ENCODE data around the gene TIMM13. TPM values are rescaled to one million over a fixed set of nuclear protein-coding genes. Genes with fewer than 3 reads are reported as not detected.

The TIMM13 gene
- total and polyA plus RNA-seq, 9 of the 15 experiments (the other 6 are each of a cell fraction or from before 2014, with no cell fraction given) = 17.6 to 215 (median 71.8) TPM

GRCh38 chr19:2416321-2417097 lies 10.9 kb downstream of the TIMM13 start (continued):
- TF ChIP-seq, protein P1, sequence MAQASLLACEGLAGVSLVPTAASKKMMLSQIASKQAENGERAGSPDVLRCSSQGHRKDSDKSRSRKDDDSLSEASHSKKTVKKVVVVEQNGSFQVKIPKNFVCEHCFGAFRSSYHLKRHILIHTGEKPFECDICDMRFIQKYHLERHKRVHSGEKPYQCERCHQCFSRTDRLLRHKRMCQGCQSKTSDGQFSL (CRISPR knock-in tag; IDR thresholded peaks at IDR 0.05) = 0 out of 2 replicates have a peak, but pooled peaks have one; percentile 10
- TF ChIP-seq, protein P1 (tag; IDR thresholded peaks at IDR 0.05) = no peak
- no peak for TF ChIP-seq IFI16 (CRISPR knock-in tag; IDR thresholded peaks at IDR 0.05)
- TF ChIP-seq, protein P2, sequence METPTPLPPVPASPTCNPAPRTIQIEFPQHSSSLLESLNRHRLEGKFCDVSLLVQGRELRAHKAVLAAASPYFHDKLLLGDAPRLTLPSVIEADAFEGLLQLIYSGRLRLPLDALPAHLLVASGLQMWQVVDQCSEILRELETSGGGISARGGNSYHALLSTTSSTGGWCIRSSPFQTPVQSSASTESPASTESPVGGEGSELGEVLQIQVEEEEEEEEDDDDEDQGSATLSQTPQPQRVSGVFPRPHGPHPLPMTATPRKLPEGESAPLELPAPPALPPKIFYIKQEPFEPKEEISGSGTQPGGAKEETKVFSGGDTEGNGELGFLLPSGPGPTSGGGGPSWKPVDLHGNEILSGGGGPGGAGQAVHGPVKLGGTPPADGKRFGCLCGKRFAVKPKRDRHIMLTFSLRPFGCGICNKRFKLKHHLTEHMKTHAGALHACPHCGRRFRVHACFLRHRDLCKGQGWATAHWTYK (CRISPR knock-in tag; IDR thresholded peaks at IDR 0.05) = no peak
- peak; percentile 58 for TF ChIP-seq RBM22 (IDR thresholded peaks at IDR 0.05; ENCODE audit: low read depth, low read length, poor library complexity, severe bottlenecking)
- no peak for TF ChIP-seq ZNF717 (CRISPR knock-in tag; IDR thresholded peaks at IDR 0.05)
- no peak for TF ChIP-seq LCOR (CRISPR knock-in tag; IDR thresholded peaks at IDR 0.05)
- TF ChIP-seq FIP1L1 (IDR thresholded peaks at IDR 0.05; ENCODE audit: low read depth, low read length, poor library complexity, severe bottlenecking) = peak; percentile 61

Data from K562 (cell line).